ELF-1 (cell line): Measurements from ENCODE around the gene XPO5.
"Not testable (repeated sequence)": the region's sequence is repeated elsewhere in the genome, so short reads cannot be mapped to it uniquely, and the experiment has no call there.

Experiments used
- DNase-seq: peaks from one replicate; pipeline ENCODE4 v3.0.0-alpha.2; 2016; ENCODE audit warnings: low read depth, low spot score

The XPO5 gene

GRCh38 chr6:43575772-43576551, at the start of gene XPO5, which contains the start of gene POLH:
XPO5 (minus strand) TSS chr6:43576038; CDS start chr6:43575864, 174 bp downstream.
POLH (plus strand) TSS chr6:43576185; CDS start chr6:43582320, 6,135 bp downstream.
- peak; percentile 98 for DNase-seq

GRCh38 chr6:43625393-43625992, 49.7 kb upstream of the XPO5 start:
- DNase-seq, result no peak

GRCh38 chr6:43624786-43625288, 49.0 kb upstream of the XPO5 start:
- no peak for DNase-seq

- no peak for DNase-seq
Observed at GRCh38 chr6:43623880-43624785, 48.3 kb upstream of the XPO5 start.

- DNase-seq, result no peak
Observed at GRCh38 chr6:43622541-43622940, 46.7 kb upstream of the XPO5 start.

GRCh38 chr6:43621836-43622180, 46.0 kb upstream of the XPO5 start:
- DNase-seq, result no peak

- no peak for DNase-seq
Observed at GRCh38 chr6:43621078-43621835, 45.4 kb upstream of the XPO5 start.

GRCh38 chr6:43616725-43617472, 41.1 kb upstream of the XPO5 start:
- DNase-seq, result no peak

GRCh38 chr6:43614396-43614730, 38.5 kb upstream of the XPO5 start:
- no peak for DNase-seq

- no peak for DNase-seq
Observed at GRCh38 chr6:43613721-43614395, 38.0 kb upstream of the XPO5 start.

- DNase-seq, result no peak
Observed at GRCh38 chr6:43610431-43610830, 34.6 kb upstream of the XPO5 start.

GRCh38 chr6:43609402-43609801, 33.6 kb upstream of the XPO5 start:
- DNase-seq, result no peak

- DNase-seq, result no peak
Observed at GRCh38 chr6:43608807-43609206, 33.0 kb upstream of the XPO5 start.

- peak; percentile 83 for DNase-seq
Observed at GRCh38 chr6:43608310-43608763, 32.5 kb upstream of the XPO5 start.

GRCh38 chr6:43606019-43606418, 30.2 kb upstream of the XPO5 start:
- DNase-seq, result no peak

- no peak for DNase-seq
Observed at GRCh38 chr6:43604174-43604573, 28.3 kb upstream of the XPO5 start.

GRCh38 chr6:43600595-43600994, 24.8 kb upstream of the XPO5 start:
- no peak for DNase-seq

GRCh38 chr6:43593938-43594337, 18.1 kb upstream of the XPO5 start:
- DNase-seq, result no peak

- not testable (repeated sequence) for DNase-seq
Observed at GRCh38 chr6:43589564-43589963, 13.7 kb upstream of the XPO5 start.

- no peak for DNase-seq
Observed at GRCh38 chr6:43588194-43588593, 12.4 kb upstream of the XPO5 start.
